Superior temporal gyrus (tissue), 1 donor: ENCODE data around the gene PSEN1.

ENCODE experiments used
- DNase-seq: peaks from one replicate; pipeline ENCODE4 v3.0.0-alpha.2; 2016; ENCODE audit errors: extremely low spot score

PSEN1 gene

GRCh38 chr14:73217411-73217810 is 81.1 kb downstream of the PSEN1 start:
- DNase-seq: no peak

GRCh38 chr14:73220061-73220460 is 83.8 kb downstream of the PSEN1 start:
- no peak for DNase-seq

DNA sequence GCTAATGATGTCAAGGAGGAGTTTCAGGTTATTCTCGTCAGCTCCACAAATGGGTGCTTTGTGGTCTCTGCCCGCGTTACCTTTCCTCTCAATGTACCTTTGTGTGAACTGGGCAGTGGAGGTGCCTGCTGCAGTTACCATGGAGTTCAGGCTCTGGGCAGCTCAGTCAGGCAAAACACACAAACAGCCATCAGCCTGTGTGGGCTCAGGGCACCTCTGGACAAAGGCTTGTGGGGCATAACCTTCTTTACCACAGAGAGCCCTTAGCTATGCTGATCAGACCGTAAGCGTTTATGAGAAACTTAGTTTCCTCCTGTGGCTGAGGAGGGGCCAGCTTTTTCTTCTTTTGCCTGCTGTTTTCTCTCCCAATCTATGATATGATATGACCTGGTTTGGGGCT is 84.3 kb downstream of the PSEN1 start:
- no peak for DNase-seq

DNA sequence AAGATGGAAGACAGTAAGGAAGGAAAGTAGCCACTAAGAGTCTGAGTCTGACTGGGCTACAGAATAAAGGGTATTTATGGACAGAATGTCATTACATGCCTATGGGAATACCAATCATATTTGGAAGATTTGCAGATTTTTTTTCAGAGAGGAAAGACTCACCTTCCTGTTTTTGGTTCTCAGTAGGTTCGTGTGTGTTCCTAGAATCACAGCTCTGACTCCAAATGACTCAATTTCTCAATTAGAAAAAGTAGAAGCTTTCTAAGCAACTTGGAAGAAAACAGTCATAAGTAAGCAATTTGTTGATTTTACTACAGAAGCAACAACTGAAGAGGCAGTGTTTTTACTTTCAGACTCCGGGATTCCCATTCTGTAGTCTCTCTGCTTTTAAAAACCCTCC is 85.6 kb downstream of the PSEN1 start:
- DNase-seq: no peak

DNA sequence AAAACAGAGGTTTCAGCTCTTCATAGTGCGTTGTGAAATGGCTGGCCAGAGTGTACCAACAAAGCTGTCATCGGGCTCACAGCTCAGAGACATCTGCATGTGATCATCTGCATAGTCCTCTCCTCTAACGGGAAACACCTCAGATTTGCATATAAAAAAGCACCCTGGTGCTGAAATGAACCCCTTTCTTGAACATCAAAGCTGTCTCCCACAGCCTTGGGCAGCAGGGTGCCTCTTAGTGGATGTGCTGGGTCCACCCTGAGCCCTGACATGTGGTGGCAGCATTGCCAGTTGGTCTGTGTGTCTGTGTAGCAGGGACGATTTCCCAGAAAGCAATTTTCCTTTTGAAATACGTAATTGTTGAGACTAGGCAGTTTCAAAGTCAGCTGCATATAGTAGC is 86.7 kb downstream of the PSEN1 start:
- peak; percentile 43 for DNase-seq

- DNase-seq: no peak
These were observed 89.2 kb downstream of the PSEN1 start for GRCh38 chr14:73225496-73225895.

DNA sequence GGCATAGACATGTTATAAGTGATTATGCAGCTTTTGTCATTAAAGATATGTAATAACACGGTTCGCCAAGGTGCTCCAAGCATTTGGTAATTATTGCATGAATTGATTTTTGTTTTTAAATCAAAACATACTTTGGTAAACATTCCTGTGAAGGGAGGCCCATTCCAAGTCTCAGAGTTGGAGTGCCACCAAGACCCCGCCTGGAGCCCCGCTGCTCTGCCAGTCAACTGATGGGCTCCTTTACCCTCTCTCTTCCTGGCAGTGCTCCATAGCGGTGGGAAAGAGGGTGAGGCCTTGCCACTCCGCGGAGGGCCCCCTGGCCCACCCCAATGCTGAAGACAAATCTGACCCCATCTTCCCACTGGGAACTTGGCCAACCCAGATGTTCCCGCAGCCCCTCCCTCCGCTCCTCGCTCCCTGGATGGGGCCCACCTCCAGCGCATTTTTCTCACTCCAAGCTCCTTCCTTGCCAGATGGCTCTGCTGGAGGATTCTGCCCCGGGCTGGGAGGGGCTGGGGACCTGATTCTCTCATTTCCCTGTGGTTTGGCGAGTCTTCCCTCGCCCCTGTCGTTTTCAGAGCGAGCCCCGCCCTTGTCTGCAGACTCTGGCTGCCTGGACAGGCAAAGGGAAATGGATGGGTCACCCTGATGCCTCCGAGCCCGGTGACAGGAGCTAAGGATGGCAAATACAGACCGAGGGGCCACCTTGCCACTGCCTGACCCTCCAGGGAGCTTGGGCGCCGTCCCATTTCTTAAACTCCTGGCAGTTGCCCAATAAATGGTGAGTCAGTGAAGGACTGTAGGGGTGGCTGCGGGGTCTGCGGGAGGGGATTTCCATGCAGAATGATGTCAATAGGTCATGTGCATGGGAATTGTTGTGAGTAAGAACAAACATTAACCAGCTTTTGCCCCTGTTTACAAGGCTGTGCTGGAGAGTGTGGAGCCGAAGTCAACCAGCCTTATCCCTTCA is 91.8 kb downstream of the PSEN1 start:
- no peak for DNase-seq

DNA sequence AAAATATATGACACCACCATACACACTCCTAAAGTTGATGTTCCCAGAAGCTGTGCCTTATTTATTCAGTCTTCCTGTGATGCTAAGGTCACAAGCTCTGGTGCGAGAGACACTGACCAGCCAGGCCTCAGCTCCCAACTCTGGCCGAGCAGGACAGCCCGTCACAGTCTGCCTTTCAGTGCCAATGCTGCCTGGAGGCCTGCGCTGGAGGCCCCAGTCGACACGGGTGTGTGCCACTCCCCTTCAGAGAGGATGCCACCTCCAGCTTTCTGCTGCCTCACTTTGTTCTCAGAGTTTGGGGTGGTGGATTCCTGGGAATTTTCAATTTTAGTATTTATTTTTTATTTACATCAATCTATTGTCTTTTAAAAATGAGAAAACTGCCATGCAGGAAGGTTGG is 93.7 kb downstream of the PSEN1 start:
- no peak for DNase-seq

DNA sequence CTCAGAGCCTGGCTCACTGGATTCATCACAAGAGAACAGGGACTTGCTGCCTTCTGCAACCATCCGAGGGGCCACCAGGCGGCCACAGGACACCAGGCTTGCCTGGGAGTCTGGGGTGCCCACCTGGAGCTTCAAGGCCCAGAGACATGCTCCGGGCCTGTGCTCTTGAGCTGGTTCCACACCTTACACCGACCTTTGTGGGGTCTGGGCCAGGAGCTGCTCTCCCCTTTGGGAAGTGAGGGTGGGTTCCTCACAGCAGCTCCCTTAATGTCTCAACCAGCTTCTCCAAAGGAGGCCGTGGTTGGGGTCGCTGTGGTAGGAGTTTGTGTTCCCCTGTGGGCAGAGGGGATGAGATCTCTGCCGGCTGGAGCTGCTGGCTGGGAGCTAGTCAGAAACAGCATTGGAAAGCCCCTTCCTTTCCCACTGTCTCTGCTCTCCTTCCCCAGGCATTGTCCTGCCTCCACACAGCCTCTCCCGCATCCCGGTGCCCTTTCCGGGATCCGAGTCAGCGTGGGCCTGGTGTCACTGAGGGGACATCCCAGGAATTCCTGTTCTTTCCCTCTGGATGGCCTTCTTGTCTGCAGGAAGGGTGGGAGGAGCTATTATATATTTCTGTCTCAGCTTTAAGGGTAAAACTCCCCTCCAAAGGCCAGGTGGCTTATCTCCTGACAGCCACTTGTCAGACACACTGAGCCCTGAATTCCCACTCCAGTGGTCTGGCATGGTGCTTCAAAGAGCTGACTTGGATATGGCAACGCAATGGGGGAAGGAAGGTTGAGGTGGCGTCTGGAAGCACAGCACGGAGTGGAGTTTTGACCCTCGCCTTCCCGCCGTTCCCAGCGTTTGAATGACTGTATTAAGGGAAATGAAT is 95.9 kb downstream of the PSEN1 start:
- DNase-seq: no peak

GRCh38 chr14:73232984-73233383 is 96.7 kb downstream of the PSEN1 start:
- no peak for DNase-seq

DNA sequence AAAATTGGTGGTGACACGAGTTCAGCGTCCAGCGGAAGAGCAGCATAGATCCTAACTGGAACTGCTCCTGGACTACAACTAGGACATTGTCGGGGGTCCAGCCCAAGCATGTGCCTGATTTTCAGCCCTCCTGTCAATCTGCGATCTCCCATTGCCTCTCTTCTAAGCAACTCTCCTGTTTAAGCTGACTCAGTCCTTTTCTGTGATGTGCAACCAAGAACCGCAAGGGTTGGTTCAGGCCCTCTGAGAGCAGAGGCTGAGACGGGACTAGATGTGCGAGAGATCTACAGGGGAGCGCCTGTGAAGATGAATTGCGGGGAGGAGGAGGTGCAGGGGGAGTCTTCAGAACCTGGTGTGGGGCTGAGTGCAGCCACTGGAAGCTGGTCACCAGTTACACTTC is 97.3 kb downstream of the PSEN1 start:
- no peak for DNase-seq

- DNase-seq: no peak
These were observed 97.7 kb downstream of the PSEN1 start for GRCh38 chr14:73234029-73234428.

GRCh38 chr14:73234586-73235394 is 98.5 kb downstream of the PSEN1 start:
- DNase-seq: no peak

GRCh38 chr14:73235531-73236155 is 99.3 kb downstream of the PSEN1 start:
- DNase-seq: no peak

- no peak for DNase-seq
These were observed 99.8 kb downstream of the PSEN1 start for GRCh38 chr14:73236157-73236556.

DNA sequence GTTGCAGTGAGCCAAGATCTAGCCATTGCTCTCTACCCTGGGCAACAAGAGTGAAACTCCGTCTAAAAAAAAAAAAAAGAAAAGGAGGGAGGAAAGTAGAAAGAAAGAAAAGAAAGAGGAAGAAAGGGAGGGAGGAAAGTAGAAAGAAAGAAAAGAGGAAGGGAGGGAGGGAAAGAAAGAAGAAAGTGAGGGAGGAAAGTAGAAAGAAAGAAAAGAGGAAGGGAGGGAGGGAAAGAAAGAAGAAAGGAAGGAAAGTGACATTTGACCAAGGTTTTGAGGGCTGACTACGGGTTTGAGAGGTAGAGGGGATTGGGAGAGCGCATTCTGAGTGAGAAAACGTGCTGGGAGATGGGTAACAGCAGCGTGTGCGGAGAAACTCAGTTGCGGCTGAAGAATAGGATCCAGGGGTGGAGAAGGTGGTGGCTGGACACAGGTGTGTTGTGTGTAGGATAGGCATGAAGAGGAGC is 100.5 kb downstream of the PSEN1 start:
- DNase-seq: no peak

DNA sequence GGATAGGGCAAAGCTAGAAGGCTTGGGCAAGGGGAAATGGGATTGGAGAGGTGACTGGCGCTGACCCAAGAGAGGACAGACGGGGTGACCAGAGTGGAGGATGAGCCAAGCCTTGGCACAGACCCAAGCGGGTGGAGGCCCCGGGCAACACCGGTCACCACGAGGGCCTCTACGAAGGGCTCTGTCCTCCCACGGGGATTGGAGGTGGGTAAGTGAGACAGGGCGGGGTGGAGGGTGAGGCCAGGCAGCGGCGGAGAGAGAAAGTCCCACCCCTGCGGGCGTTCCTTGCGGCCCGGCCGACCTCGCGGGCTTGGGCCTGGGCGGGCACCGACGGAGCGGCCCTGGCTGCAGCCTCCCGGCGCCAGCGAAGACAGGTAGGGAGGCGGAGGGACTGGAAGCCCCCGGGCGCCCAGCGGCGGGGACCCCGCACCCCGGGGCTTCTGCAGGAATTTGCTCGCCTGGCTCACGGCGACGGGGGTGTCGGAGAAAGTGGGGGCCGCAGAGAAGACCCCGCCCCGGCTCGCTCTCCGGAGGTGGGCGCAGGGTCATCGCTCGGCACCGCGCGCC is 101.0 kb downstream of the PSEN1 start, which contains the start of gene PAPLN:
TSS of gene PAPLN (plus strand) at position 288 of the 567 bp plus-strand sequence. CDS start 2,273 bp downstream, outside the sequence.
- no peak for DNase-seq

GRCh38 chr14:73237786-73238423 is 101.6 kb downstream of the PSEN1 start:
- DNase-seq: no peak

- DNase-seq: no peak
These were observed 102.1 kb downstream of the PSEN1 start for GRCh38 chr14:73238424-73238852.

DNA sequence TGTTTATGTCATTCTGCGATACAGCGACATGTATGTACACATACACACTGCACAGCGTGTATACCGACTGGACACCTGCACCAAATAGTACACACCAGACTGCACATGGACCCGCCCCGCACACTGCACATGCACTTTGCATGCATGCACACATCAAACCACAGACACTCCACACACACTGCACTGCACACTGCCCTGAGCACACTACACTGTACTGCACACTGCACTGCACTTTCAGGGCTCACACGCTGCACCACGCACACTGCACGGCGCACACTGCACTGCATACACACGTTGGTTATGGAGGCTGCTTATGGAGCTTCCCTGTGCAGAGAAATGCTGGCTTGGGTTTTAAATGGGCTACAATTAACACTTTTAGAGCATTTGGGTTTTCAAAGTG is 102.6 kb downstream of the PSEN1 start:
- DNase-seq: no peak
